ENCODE results near the gene ZNF202.

- TF ChIP-seq CTCF (IDR thresholded peaks at IDR 0.05; ENCODE audit: low read length): no peak
- no peak for TF ChIP-seq EZH2 (IDR thresholded peaks at IDR 0.05; ENCODE audit: borderline replicate concordance, low read length)
These were observed 32.5 kb upstream of the ZNF202 start for GRCh38 chr11:123773959-123774358.
